Thymus (tissue), 11 donors: ENCODE data around the gene FCGR3B. TPM values are rescaled to one million over a fixed set of nuclear protein-coding genes. Genes with fewer than 3 reads are reported as not detected.
"Not testable (repeated sequence)": the region's sequence is repeated elsewhere in the genome, so short reads cannot be mapped to it uniquely, and the experiment has no call there.

Experiments used
- DNase-seq, 9 donors: peaks; one replicate each; pipeline ENCODE4 v3.0.0-alpha.2; 2013; ENCODE audit warnings: low spot score in 9 of 9, low read depth in 6 of 9, missing footprints in 1 of 9
- H3K27ac ChIP-seq, 2 donors: one replicate each; pipeline ENCODE4 v1.5.1; 2013; ENCODE audit warnings: control low read depth in 1 of 2, low read depth in 1 of 2, low read length in 1 of 2, mild to moderate bottlenecking in 1 of 2, moderate library complexity in 1 of 2
- H3K27me3 ChIP-seq, 2 donors: one replicate each; pipeline ENCODE4 v1.5.1; 2013; ENCODE audit warnings: low read length in 1 of 2; ENCODE audit not compliant: control insufficient read depth in 2 of 2, insufficient read depth in 1 of 2
- H3K36me3 ChIP-seq, 2 donors: one replicate each; pipeline ENCODE4 v1.5.1; 2013; ENCODE audit warnings: low read length in 1 of 2, mild to moderate bottlenecking in 1 of 2, moderate library complexity in 1 of 2; ENCODE audit not compliant: control insufficient read depth in 2 of 2, insufficient read depth in 2 of 2
- H3K4me1 ChIP-seq, 2 donors: one replicate each; pipeline ENCODE4 v1.5.1; 2013; ENCODE audit warnings: low read length in 2 of 2; ENCODE audit not compliant: control insufficient read depth in 2 of 2, insufficient read depth in 2 of 2
- H3K4me3 ChIP-seq, 2 donors: one replicate each; pipeline ENCODE4 v1.5.1; 2013; ENCODE audit warnings: low read length in 2 of 2, control low read depth in 1 of 2, mild to moderate bottlenecking in 1 of 2
- H3K9me3 ChIP-seq, 2 donors: one replicate each; pipeline ENCODE4 v1.5.1; 2013; ENCODE audit warnings: low read length in 1 of 2, mild to moderate bottlenecking in 1 of 2; ENCODE audit not compliant: control insufficient read depth in 2 of 2, insufficient read depth in 1 of 2
- WGBS: extraction: QIAGEN DNeasy Blood & Tissue Kit; methylation state at CpG from one replicate; pipeline ENCODE4 v1.1.7; 2013; 5-methylcytosine and 5-hydroxymethylcytosine counted together
- polyA plus RNA-seq: library from polyadenylated mRNA; stranded (reverse); fragments of 200-250 nt; gene quantifications from one replicate; pipeline ENCODE4 v1.2.3, GENCODE V29; 2013
- total RNA-seq: library from RNA; stranded (reverse); fragments of 120-200 nt; gene quantifications from one replicate; pipeline ENCODE4 v1.2.4, GENCODE V29; 2013
- donor health status: healthy.

The FCGR3B gene
- total and polyA plus RNA-seq, 2 donors, result 1.9 to 2.0 TPM

- not testable (repeated sequence) for H3K4me1 ChIP-seq, H3K36me3 ChIP-seq, H3K4me3 ChIP-seq, H3K9me3 ChIP-seq, H3K27ac ChIP-seq, DNase-seq
- H3K27me3 ChIP-seq, result peaks cover 0 to 19% of the 10 kb centered on the region in 2 donors
- WGBS, result 22% methylated on average over 5 of the region's 6 CpGs
These were observed 7.5 kb downstream of the FCGR3B start for GRCh38 chr1:161623401-161624051.

GRCh38 chr1:161622054-161622453 is 8.9 kb downstream of the FCGR3B start:
- not testable (repeated sequence) for H3K4me3 ChIP-seq, DNase-seq, H3K36me3 ChIP-seq, H3K27ac ChIP-seq, H3K9me3 ChIP-seq, H3K4me1 ChIP-seq
- WGBS, result 28% methylated on average over 8 of the region's 8 CpGs
- H3K27me3 ChIP-seq, result peaks cover 0 to 19% of the 10 kb centered on the region in 2 donors

- Histone ChIP-seq H3K27me3 (peaks cover 0 to 19% of the 10 kb centered on the region in 2 donors), H3K4me3 (peak overlapping the region in 1 of 2 donors; percentile 18), H3K27ac (peak overlapping the region in 1 of 2 donors; percentile 58)
- DNase-seq, result peak in 2 of 9 donors; percentile 52 to 54
- not testable (repeated sequence) for H3K36me3 ChIP-seq, H3K4me1 ChIP-seq, H3K9me3 ChIP-seq
- 2% methylated on average over 41 of the region's 41 CpGs for WGBS
These were observed 9.6 kb downstream of the FCGR3B start for GRCh38 chr1:161621181-161622000.

- H3K4me3 ChIP-seq, H3K36me3 ChIP-seq, H3K4me1 ChIP-seq, H3K9me3 ChIP-seq, H3K27ac ChIP-seq, DNase-seq: not testable (repeated sequence)
- WGBS, result 96% methylated on average over 7 of the region's 7 CpGs
- H3K27me3 ChIP-seq, result peaks cover 0 to 19% of the 10 kb centered on the region in 2 donors
These were observed 10.6 kb downstream of the FCGR3B start for GRCh38 chr1:161620399-161620798.

- H3K27ac ChIP-seq, H3K4me3 ChIP-seq, H3K9me3 ChIP-seq, H3K36me3 ChIP-seq, DNase-seq, H3K4me1 ChIP-seq: not testable (repeated sequence)
- peaks cover 0 to 19% of the 10 kb centered on the region in 2 donors for H3K27me3 ChIP-seq
- 99% methylated on average over 4 of the region's 4 CpGs for WGBS
These were observed 12.5 kb downstream of the FCGR3B start for GRCh38 chr1:161618517-161618916.

GRCh38 chr1:161616417-161616816 is 14.6 kb downstream of the FCGR3B start:
- not testable (repeated sequence) for H3K4me1 ChIP-seq, H3K9me3 ChIP-seq, H3K36me3 ChIP-seq, H3K4me3 ChIP-seq, DNase-seq, H3K27ac ChIP-seq
- peaks cover 0 to 11% of the 10 kb centered on the region in 2 donors for H3K27me3 ChIP-seq
- 97% methylated on average over 30 of the region's 30 CpGs for WGBS

- not testable (repeated sequence) for H3K36me3 ChIP-seq, DNase-seq, H3K27ac ChIP-seq, H3K4me3 ChIP-seq, H3K4me1 ChIP-seq, H3K9me3 ChIP-seq
- H3K27me3 ChIP-seq, result peaks cover 0 to 11% of the 10 kb centered on the region in 2 donors
- 70% methylated on average over 6 of the region's 6 CpGs for WGBS
These were observed 17.8 kb downstream of the FCGR3B start for GRCh38 chr1:161613142-161613514.

GRCh38 chr1:161612322-161613141 is 18.4 kb downstream of the FCGR3B start:
- peak overlapping the region; percentile 58 to 84 for H3K27ac ChIP-seq
- peaks cover 0 to 17% of the 10 kb centered on the region in 2 donors for H3K27me3 ChIP-seq
- H3K4me3 ChIP-seq, result peak overlapping the region; percentile 36 to 51
- 7% methylated on average over 49 of the region's 51 CpGs for WGBS
- H3K9me3 ChIP-seq, H3K4me1 ChIP-seq, H3K36me3 ChIP-seq: not testable (repeated sequence)
- DNase-seq, result peak; percentile 64 to 94 (median 77)
